ENCODE measurements around the gene ST8SIA5. TPM values are rescaled to one million over a fixed set of nuclear protein-coding genes. Genes with fewer than 3 reads are reported as not detected.

Gene ST8SIA5
- total RNA-seq, 2 donors from 2014 or later, result 0.62 TPM; not detected in 1

DNA sequence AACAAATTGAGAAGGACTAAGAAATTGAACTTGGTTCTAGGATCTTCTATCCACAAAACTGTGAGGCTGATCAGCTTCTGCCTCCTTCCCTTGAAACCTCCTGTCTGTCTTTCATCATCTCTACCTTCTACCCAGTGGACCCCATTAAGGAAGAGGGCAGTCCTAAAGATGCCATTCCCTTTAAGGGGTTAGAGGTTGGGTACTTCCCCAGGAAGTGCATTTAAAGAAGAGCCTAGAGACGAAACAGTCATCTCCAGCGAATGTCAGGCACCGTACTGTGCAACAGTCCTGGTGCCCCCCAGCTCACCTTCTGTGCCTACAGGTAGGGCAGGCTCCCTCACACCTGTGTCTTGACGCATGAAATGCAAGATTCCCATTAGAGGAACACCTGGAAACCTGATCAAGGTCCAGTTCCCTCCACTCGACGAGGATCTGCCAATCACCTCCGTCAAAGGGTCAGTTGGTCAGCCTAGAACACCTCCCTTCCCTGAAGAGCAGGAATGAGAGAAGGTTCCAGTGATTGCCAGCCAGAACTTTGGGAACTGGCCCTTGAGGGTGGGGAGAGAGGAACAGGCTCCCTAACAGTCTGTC is 120.7 kb downstream of the ST8SIA5 start:
- no peak for DNase-seq (ENCODE audit: low spot score)
- intact Hi-C loops (cut with DNase I), result no loop called here
- Histone ChIP-seq H3K9me3 (no peaks in the 10 kb centered on the region), H3K27me3 (replicated peaks; ENCODE audit: insufficient read depth) (no peaks in the 10 kb centered on the region), H3K4me1 (replicated peaks) (no peaks in the 10 kb centered on the region), H3K36me3 (no peaks in the 10 kb centered on the region), H3K27ac (no peak overlapping the region), H3K4me3 (no peak overlapping the region)
- TF ChIP-seq POLR2A (IDR thresholded peaks at IDR 0.05), result no peak
- no peak for TF ChIP-seq POLR2AphosphoS5 (IDR thresholded peaks at IDR 0.05)
- TF ChIP-seq, protein P1, sequence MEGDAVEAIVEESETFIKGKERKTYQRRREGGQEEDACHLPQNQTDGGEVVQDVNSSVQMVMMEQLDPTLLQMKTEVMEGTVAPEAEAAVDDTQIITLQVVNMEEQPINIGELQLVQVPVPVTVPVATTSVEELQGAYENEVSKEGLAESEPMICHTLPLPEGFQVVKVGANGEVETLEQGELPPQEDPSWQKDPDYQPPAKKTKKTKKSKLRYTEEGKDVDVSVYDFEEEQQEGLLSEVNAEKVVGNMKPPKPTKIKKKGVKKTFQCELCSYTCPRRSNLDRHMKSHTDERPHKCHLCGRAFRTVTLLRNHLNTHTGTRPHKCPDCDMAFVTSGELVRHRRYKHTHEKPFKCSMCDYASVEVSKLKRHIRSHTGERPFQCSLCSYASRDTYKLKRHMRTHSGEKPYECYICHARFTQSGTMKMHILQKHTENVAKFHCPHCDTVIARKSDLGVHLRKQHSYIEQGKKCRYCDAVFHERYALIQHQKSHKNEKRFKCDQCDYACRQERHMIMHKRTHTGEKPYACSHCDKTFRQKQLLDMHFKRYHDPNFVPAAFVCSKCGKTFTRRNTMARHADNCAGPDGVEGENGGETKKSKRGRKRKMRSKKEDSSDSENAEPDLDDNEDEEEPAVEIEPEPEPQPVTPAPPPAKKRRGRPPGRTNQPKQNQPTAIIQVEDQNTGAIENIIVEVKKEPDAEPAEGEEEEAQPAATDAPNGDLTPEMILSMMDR (IDR thresholded peaks at IDR 0.05), result no peak
- WGBS, result 87% methylated on average over 7 of the region's 7 CpGs

DNA sequence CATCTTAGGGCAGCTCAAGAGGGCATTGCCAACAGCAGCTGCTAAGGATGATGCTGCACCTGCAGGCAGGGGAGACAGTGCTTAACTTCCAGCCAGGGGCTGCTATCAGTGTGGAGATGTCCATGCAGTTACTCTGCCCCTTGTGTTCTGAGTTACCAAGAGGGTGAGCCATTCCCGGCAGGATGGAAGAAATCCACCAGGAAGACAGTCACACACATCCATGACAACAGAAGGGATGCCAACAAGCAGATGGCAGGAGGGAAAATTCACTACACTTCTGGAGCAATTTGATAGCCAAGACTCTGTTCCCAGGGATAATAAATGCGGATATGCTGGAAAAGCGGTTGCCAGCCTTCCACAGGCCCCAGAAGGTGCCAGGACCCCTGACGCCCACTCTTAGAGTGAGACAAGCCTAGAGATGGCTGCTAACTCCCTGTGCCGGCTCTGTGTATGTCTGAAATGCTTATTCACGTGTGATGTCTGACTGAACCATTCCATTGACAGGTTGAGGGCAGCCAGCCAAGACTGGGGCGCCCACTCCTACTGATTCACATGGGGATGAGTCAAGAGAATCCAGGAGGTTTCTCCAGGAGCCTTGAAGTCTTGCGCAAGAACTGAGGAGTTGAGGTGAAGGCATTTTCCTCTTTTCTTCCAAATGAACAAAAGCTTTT is 124.3 kb downstream of the ST8SIA5 start:
- Histone ChIP-seq H3K4me1 (replicated peaks) (no peaks in the 10 kb centered on the region), H3K27ac (no peak overlapping the region), H3K36me3 (no peaks in the 10 kb centered on the region), H3K27me3 (replicated peaks; ENCODE audit: insufficient read depth) (no peaks in the 10 kb centered on the region), H3K9me3 (no peaks in the 10 kb centered on the region), H3K4me3 (no peak overlapping the region)
- TF ChIP-seq POLR2AphosphoS5 (IDR thresholded peaks at IDR 0.05) (no peak), POLR2A (IDR thresholded peaks at IDR 0.05) (no peak)
- TF ChIP-seq, protein P1 (IDR thresholded peaks at IDR 0.05), result no peak
- intact Hi-C loops (cut with DNase I), result no loop called here
- no peak for DNase-seq (ENCODE audit: low spot score)
- WGBS, result 87% methylated on average over 8 of the region's 8 CpGs

DNA sequence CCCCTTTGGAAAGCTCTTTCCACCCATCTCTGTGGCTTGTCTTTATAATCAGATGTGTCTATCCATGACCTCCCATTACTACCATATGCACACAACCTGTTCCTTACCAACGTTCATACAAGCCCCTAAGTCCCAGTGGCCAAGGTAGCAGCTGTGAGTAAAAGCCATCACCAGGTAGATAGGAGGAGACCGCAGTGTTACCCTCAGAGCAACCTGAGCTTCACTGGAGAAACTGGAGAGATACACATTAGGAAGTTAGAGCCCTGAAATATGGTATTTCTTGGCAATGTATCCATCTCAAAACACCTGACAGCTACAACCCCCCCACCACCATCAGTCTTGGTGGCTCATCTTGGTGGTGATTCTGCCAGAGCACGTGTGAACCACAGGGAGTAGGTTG is 125.9 kb downstream of the ST8SIA5 start:
- intact Hi-C loops (cut with DNase I), result no loop called here
- Histone ChIP-seq H3K4me3 (no peak overlapping the region), H3K9me3 (no peaks in the 10 kb centered on the region), H3K27me3 (replicated peaks; ENCODE audit: insufficient read depth) (no peaks in the 10 kb centered on the region), H3K27ac (no peak overlapping the region), H3K36me3 (no peaks in the 10 kb centered on the region), H3K4me1 (replicated peaks) (no peaks in the 10 kb centered on the region)
- no peak for TF ChIP-seq POLR2AphosphoS5 (IDR thresholded peaks at IDR 0.05)
- TF ChIP-seq, protein P1 (IDR thresholded peaks at IDR 0.05), result no peak
- TF ChIP-seq POLR2A (IDR thresholded peaks at IDR 0.05), result no peak
- DNase-seq (ENCODE audit: low spot score), result no peak
- WGBS, result 82% methylated on average over 3 of the region's 3 CpGs

DNA sequence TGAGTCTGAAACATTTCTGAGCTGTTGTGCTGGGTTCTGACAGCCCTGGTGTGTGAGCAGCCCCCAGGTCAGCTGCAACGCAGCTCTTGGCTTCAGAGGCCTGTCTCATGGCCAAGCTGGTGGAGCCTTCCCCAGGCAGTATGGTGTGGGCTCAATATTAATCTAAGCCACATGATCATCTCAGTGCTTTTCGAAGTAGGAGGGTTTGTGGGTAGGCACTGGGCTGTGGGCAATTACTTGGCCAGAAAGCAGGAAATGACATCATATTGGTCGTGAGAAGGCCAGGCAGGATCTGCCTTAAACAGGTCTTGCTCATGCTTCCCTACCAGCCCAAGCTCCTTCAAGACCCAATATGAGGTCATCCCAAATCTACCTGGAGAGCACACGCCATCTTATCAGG is 126.7 kb downstream of the ST8SIA5 start:
- intact Hi-C loops (cut with DNase I), result no loop called here
- H3K27me3 ChIP-seq (replicated peaks; ENCODE audit: insufficient read depth), result no peaks in the 10 kb centered on the region
- no peak for DNase-seq (ENCODE audit: low spot score)
- no peaks in the 10 kb centered on the region for H3K36me3 ChIP-seq
- no peak overlapping the region for H3K27ac ChIP-seq
- H3K4me3 ChIP-seq, result no peak overlapping the region
- no peak for TF ChIP-seq POLR2A (IDR thresholded peaks at IDR 0.05)
- no peak for TF ChIP-seq POLR2AphosphoS5 (IDR thresholded peaks at IDR 0.05)
- TF ChIP-seq, protein P1 (IDR thresholded peaks at IDR 0.05), result no peak
- no peaks in the 10 kb centered on the region for H3K9me3 ChIP-seq
- 80% methylated on average over 4 of the region's 4 CpGs for WGBS
- H3K4me1 ChIP-seq (replicated peaks), result no peaks in the 10 kb centered on the region

DNA sequence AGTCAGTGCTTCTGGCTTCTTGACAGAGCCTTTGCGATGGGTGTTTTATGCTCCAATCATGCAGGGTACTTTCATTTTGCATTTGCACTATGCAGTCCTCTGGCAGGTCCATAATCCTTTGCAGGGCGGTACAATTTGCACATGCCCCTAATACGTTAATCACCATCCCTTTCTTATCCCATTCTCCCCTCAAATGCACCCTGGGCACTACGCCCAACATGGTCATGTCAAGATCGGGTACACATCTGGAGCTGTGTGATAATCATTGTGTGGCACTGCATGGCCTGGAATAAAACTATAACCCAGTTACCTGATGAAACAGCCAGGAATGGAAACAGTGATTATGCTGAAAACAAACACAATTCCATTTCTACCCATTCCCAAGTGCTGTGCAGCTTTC is 127.5 kb downstream of the ST8SIA5 start:
- no peaks in the 10 kb centered on the region for H3K4me1 ChIP-seq (replicated peaks)
- H3K4me3 ChIP-seq, result no peak overlapping the region
- WGBS, result 88% methylated on average over 5 of the region's 5 CpGs
- no peaks in the 10 kb centered on the region for H3K36me3 ChIP-seq
- no peaks in the 10 kb centered on the region for H3K9me3 ChIP-seq
- intact Hi-C loops (cut with DNase I), result no loop called here
- DNase-seq (ENCODE audit: low spot score), result no peak
- H3K27me3 ChIP-seq (replicated peaks; ENCODE audit: insufficient read depth), result no peaks in the 10 kb centered on the region
- TF ChIP-seq POLR2AphosphoS5 (IDR thresholded peaks at IDR 0.05) (no peak), POLR2A (IDR thresholded peaks at IDR 0.05) (no peak)
- TF ChIP-seq, protein P1 (IDR thresholded peaks at IDR 0.05), result no peak
- no peak overlapping the region for H3K27ac ChIP-seq
